Keratinocyte (primary cell): ENCODE measurements around the gene ISOC2.
A peak's percentile ranks its signal among the peaks of the same experiment; 100 is the strongest.

Source experiments
- EZH2 ChIP-seq: IDR thresholded peaks from one replicate; pipeline ENCODE4 v1.6.1; 2012; ENCODE audit warnings: inconsistent platforms, mild to moderate bottlenecking, low read length, moderate library complexity
- TF ChIP-seq, protein P1 (sequence below), 3 experiments: IDR thresholded peaks in 1 of 3; conservative IDR thresholded peaks in 1 of 3; optimal IDR thresholded peaks in 1 of 3; 2 replicates in 2 of 3; 3 replicates in 1 of 3; pipeline versions ENCODE3 to v1.5.1; 2011; ENCODE audit warnings: low read length in 3 of 3, mild to moderate bottlenecking in 3 of 3, moderate library complexity in 2 of 3, control low read depth in 1 of 3, inconsistent platforms in 1 of 3; ENCODE audit not compliant: insufficient read depth in 2 of 3; ENCODE audit errors: extremely low read depth in 1 of 3

- TF ChIP-seq, protein P1, sequence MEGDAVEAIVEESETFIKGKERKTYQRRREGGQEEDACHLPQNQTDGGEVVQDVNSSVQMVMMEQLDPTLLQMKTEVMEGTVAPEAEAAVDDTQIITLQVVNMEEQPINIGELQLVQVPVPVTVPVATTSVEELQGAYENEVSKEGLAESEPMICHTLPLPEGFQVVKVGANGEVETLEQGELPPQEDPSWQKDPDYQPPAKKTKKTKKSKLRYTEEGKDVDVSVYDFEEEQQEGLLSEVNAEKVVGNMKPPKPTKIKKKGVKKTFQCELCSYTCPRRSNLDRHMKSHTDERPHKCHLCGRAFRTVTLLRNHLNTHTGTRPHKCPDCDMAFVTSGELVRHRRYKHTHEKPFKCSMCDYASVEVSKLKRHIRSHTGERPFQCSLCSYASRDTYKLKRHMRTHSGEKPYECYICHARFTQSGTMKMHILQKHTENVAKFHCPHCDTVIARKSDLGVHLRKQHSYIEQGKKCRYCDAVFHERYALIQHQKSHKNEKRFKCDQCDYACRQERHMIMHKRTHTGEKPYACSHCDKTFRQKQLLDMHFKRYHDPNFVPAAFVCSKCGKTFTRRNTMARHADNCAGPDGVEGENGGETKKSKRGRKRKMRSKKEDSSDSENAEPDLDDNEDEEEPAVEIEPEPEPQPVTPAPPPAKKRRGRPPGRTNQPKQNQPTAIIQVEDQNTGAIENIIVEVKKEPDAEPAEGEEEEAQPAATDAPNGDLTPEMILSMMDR (optimal IDR thresholded peaks at IDR 0.05 in 1 of 3, IDR thresholded peaks at IDR 0.05 in 1 of 3, conservative IDR thresholded peaks at IDR 0.05 in 1 of 3; ENCODE audit: extremely low read depth in 1 of 3, insufficient read depth in 2 of 3, low read length in 3 of 3) = no peak
- peak; percentile 10 for TF ChIP-seq EZH2
Observed at GRCh38 chr19:55440411-55441105, 20.9 kb downstream of the ISOC2 start.
